HEK293 (cell line): ENCODE results near the gene SLC32A1.

ENCODE experiments used
- CTCF ChIA-PET: fragments of 350-600 bp; formaldehyde crosslinking; extraction: SDS; loops from one replicate; lab custom pipeline; 2021; ENCODE audit warnings: antibody characterized with exemption; lab: Yijun Ruan, JAX
- POLR2A ChIA-PET: fragments of 300-600 bp; formaldehyde crosslinking; extraction: SDS; loops from one replicate; lab custom pipeline; 2020; ENCODE audit warnings: antibody characterized with exemption, inconsistent platforms; lab: Yijun Ruan, JAX
- H3K27ac ChIP-seq: fragments of 200-500 bp; sonication (Bioruptor generic); 2 replicates; pipeline ENCODE4 v1.5.1; 2014; ENCODE audit warnings: low read depth, low read length, control low read depth, inconsistent platforms; ENCODE audit errors: extremely low read depth
- H3K36me3 ChIP-seq, 2 experiments: fragments of 200-500 bp in 1 of 2; sonication (Bioruptor generic) in 1 of 2; 1 replicate in 1 of 2; 2 replicates in 1 of 2; pipeline ENCODE4 v1.5.1; 2014 to 2017; ENCODE audit warnings: inconsistent platforms in 2 of 2, low read length in 2 of 2; ENCODE audit not compliant: control insufficient read depth in 2 of 2, insufficient read depth in 1 of 2
- H3K4me1 ChIP-seq: fragments of 200-500 bp; sonication (Bioruptor generic); 2 replicates; pipeline ENCODE4 v1.5.1; 2014; ENCODE audit warnings: mild to moderate bottlenecking, low read length, inconsistent platforms; ENCODE audit not compliant: control insufficient read depth, insufficient read depth
- H3K4me3 ChIP-seq: 2 replicates; pipeline ENCODE4 v1.5.1; 2011; ENCODE audit warnings: low read depth, mild to moderate bottlenecking, control low read depth, low read length, moderate library complexity
- H3K9me3 ChIP-seq: fragments of 200-500 bp; sonication (Bioruptor generic); 2 replicates; pipeline ENCODE4 v1.5.1; 2014; ENCODE audit warnings: low read depth, low read length, inconsistent platforms; ENCODE audit not compliant: control insufficient read depth, insufficient read depth
- GLIS2 ChIP-seq: fragments of 450-650 bp; formaldehyde crosslinking; IDR thresholded peaks from 2 replicates; pipeline ENCODE4 v1.5.1; 2016; ENCODE audit warnings: missing biosample characterization, missing genetic modification characterization
- MEIS1 ChIP-seq: sonication (generic); formaldehyde crosslinking; IDR thresholded peaks from 2 replicates; pipeline ENCODE4 v1.8.1; 2022; ENCODE audit warnings: missing genetic modification reagents, mild to moderate bottlenecking, borderline replicate concordance
- ZBTB7A ChIP-seq: fragments of 450-650 bp; formaldehyde crosslinking; IDR thresholded peaks from 2 replicates; pipeline ENCODE4 v1.5.1; 2016; ENCODE audit warnings: low read depth, missing biosample characterization, missing genetic modification characterization
- ZEB2 ChIP-seq: fragments of 450-650 bp; formaldehyde crosslinking; IDR thresholded peaks from 2 replicates; pipeline ENCODE4 v1.5.1; 2016; ENCODE audit warnings: missing biosample characterization, missing genetic modification characterization
- ZNF157 ChIP-seq: fragments of 450-650 bp; formaldehyde crosslinking; IDR thresholded peaks from 2 replicates; pipeline ENCODE4 v1.5.1; 2016; ENCODE audit warnings: missing biosample characterization, missing genetic modification characterization
- ZNF16 ChIP-seq: fragments of 450-650 bp; formaldehyde crosslinking; IDR thresholded peaks from 2 replicates; pipeline ENCODE4 v1.5.1; 2016; ENCODE audit warnings: low read depth, missing biosample characterization, missing genetic modification characterization
- ZNF169 ChIP-seq: fragments of 450-650 bp; formaldehyde crosslinking; IDR thresholded peaks from 2 replicates; pipeline ENCODE4 v1.5.1; 2016; ENCODE audit warnings: missing biosample characterization, missing genetic modification characterization
- ZNF202 ChIP-seq: fragments of 450-650 bp; formaldehyde crosslinking; IDR thresholded peaks from 2 replicates; pipeline ENCODE4 v1.5.1; 2016; ENCODE audit warnings: missing biosample characterization, missing genetic modification characterization, borderline replicate concordance
- ZNF214 ChIP-seq: fragments of 450-650 bp; formaldehyde crosslinking; IDR thresholded peaks from 2 replicates; pipeline ENCODE4 v1.5.1; 2017; ENCODE audit warnings: missing biosample characterization, mild to moderate bottlenecking, missing genetic modification characterization, borderline replicate concordance
- ZNF24 ChIP-seq: fragments of 450-650 bp; formaldehyde crosslinking; IDR thresholded peaks from 2 replicates; pipeline ENCODE4 v1.5.1; 2016; ENCODE audit warnings: missing biosample characterization, missing genetic modification characterization
- ZNF324 ChIP-seq: fragments of 450-650 bp; formaldehyde crosslinking; IDR thresholded peaks from 2 replicates; pipeline ENCODE4 v1.5.1; 2016; ENCODE audit warnings: missing biosample characterization, missing genetic modification characterization
- ZNF423 ChIP-seq: fragments of 450-650 bp; formaldehyde crosslinking; IDR thresholded peaks from 2 replicates; pipeline ENCODE4 v1.5.1; 2016; ENCODE audit warnings: missing biosample characterization, missing genetic modification characterization
- ZNF510 ChIP-seq: fragments of 450-650 bp; formaldehyde crosslinking; IDR thresholded peaks from 2 replicates; pipeline ENCODE4 v1.5.1; 2018; ENCODE audit warnings: mild to moderate bottlenecking, missing genetic modification characterization, missing biosample characterization; ENCODE audit not compliant: insufficient replicate concordance
- ZNF530 ChIP-seq: fragments of 450-650 bp; formaldehyde crosslinking; IDR thresholded peaks from 2 replicates; pipeline ENCODE4 v1.5.1; 2016; ENCODE audit warnings: low read depth, missing biosample characterization, missing genetic modification characterization
- ZNF747 ChIP-seq: fragments of 450-650 bp; formaldehyde crosslinking; IDR thresholded peaks from 2 replicates; pipeline ENCODE4 v1.5.1; 2016; ENCODE audit warnings: missing biosample characterization, missing genetic modification characterization
- ZNF76 ChIP-seq: fragments of 450-650 bp; formaldehyde crosslinking; IDR thresholded peaks from 2 replicates; pipeline ENCODE4; 2016; ENCODE audit warnings: low read depth, missing biosample characterization, missing genetic modification characterization, borderline replicate concordance
- TF ChIP-seq, protein P1 (sequence below): fragments of 450-650 bp; formaldehyde crosslinking; IDR thresholded peaks from 2 replicates; pipeline ENCODE4 v1.5.1; 2016; ENCODE audit warnings: missing biosample characterization, missing genetic modification characterization
- TF ChIP-seq, protein P2 (sequence below): fragments of 450-650 bp; formaldehyde crosslinking; IDR thresholded peaks from 2 replicates; pipeline ENCODE4; 2016; ENCODE audit warnings: missing biosample characterization, missing genetic modification characterization
- TF ChIP-seq, protein P3 (sequence below): fragments of 450-650 bp; formaldehyde crosslinking; IDR thresholded peaks from 2 replicates; pipeline ENCODE4 v1.5.1; 2016; ENCODE audit warnings: missing biosample characterization, missing genetic modification characterization
- TF ChIP-seq, protein P4 (sequence below): fragments of 450-650 bp; formaldehyde crosslinking; IDR thresholded peaks from 2 replicates; pipeline ENCODE4 v1.5.1; 2016; ENCODE audit warnings: missing biosample characterization, missing genetic modification characterization

SLC32A1 gene

DNA sequence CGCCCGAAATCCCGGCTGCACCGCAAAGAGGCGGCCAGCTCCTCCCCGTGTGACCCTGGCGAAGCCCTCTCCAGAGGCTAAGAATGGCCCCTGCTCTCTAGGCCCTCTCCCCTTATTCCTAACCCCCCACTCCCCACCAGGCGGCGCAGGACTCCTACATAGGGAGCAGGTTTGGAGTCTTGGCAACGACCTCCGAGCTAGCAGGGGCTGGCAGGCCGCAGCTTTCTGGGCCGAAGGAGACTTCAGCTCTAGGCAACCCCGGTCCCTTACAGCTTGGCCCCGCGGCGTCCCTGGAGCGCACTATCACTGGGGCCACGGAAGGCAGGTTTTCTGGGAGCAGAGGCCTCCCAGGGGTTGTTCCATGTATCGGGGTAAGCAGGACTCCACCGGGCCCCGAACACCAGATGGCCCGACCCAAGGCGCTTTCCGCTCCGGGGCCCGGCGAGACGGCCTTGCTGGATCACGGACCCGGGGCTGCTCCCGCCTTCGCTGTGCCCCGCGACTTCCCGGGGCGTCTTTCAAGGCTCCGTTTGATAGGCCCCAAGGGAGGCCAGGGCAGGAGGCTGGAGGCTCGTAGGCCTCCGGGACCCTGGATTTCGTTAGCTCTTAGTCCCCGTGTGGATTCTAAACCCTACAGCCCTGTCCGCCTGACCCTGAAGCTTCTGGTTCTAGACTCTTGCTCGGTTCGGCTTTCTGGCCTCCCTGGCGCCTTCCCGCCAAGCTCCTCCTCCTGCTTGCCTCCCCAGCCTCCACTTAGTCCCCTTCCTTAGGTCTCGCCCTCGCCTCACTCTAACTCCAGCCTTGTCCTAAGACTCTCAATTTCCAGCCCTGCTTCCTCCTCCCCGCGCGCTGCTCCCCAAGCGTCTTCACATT lies 1.9 kb downstream of the SLC32A1 start:
- Histone ChIP-seq H3K36me3 (no peaks in the 10 kb centered on the region), H3K27ac (no peak overlapping the region), H3K4me1 (0 out of 2 replicates have a peak, but pooled peaks cover 3% of the 10 kb centered on the region), H3K9me3 (no peaks in the 10 kb centered on the region), H3K4me3 (no peak overlapping the region)
- ChIA-PET POLR2A (no interaction called here), CTCF (interaction anchor here (0.5 to 0.7 kb wide), 2 partner anchors 78 to 81 kb away, joined by 3 to 4 read pairs; no protein-coding TSS in a partner anchor)
- TF ChIP-seq ZNF24 (tag by site-specific recombination), result no peak
- TF ChIP-seq, protein P1, sequence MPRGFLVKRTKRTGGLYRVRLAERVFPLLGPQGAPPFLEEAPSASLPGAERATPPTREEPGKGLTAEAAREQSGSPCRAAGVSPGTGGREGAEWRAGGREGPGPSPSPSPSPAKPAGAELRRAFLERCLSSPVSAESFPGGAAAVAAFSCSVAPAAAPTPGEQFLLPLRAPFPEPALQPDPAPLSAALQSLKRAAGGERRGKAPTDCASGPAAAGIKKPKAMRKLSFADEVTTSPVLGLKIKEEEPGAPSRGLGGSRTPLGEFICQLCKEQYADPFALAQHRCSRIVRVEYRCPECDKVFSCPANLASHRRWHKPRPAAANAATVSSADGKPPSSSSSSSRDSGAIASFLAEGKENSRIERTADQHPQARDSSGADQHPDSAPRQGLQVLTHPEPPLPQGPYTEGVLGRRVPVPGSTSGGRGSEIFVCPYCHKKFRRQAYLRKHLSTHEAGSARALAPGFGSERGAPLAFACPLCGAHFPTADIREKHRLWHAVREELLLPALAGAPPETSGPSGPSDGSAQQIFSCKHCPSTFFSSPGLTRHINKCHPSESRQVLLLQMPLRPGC (tag by site-specific recombination), result no peak
- no peak for TF ChIP-seq ZNF16 (tag by site-specific recombination)
- TF ChIP-seq, protein P2, sequence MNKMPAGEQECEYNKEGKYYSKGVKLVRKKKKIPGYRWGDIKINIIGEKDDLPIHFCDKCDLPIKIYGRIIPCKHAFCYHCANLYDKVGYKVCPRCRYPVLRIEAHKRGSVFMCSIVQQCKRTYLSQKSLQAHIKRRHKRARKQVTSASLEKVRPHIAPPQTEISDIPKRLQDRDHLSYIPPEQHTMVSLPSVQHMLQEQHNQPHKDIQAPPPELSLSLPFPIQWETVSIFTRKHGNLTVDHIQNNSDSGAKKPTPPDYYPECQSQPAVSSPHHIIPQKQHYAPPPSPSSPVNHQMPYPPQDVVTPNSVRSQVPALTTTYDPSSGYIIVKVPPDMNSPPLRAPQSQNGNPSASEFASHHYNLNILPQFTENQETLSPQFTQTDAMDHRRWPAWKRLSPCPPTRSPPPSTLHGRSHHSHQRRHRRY (tag by site-specific recombination), result no peak
- TF ChIP-seq ZNF169 (tag by site-specific recombination), result no peak

DNA sequence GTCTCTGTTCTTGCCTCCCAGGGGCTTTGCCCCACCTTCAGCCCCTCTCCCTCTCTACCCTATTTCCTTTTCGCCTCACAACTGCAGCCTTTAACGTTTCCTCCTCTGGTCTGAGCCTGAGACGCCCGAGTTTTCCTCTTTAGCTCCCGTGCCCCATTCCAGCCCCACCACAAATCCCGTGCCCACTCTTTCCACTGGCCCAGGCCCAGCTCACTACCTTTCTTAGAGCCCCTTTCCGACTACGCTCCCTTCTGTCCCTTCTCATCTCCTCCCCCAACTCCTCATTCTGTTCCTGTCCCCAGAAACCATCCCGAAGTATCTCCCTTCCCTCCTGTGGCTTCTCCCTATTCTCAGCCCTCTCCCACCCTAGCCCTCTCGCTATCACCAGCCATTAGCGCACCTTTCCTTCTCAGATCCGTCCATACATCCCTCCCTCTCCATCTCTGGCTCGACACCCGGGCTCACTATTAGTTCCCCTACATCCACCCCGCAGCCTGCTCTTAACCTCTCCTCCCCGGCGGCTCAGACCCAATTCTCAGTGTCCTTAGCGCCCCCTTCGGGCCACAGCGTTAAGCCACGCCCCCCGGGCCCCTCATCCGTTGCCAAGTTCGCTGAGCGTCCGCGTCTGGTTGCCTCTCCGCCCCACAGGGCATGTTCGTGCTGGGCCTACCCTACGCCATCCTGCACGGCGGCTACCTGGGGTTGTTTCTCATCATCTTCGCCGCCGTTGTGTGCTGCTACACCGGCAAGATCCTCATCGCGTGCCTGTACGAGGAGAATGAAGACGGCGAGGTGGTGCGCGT lies 2.7 kb downstream of the SLC32A1 start:
- H3K4me1 ChIP-seq, result 0 out of 2 replicates have a peak, but pooled peaks cover 3% of the 10 kb centered on the region
- POLR2A ChIA-PET, result no interaction called here
- no peaks in the 10 kb centered on the region for H3K36me3 ChIP-seq
- H3K4me3 ChIP-seq, result no peak overlapping the region
- TF ChIP-seq GLIS2, result 0 out of 2 replicates have a peak, but pooled peaks have one; percentile 10
- no peak for TF ChIP-seq ZNF510
- H3K9me3 ChIP-seq, result no peaks in the 10 kb centered on the region
- no peak overlapping the region for H3K27ac ChIP-seq
- CTCF ChIA-PET, result interaction anchor here (0.9 kb wide), 1 partner anchor 24 kb away, joined by 3 read pairs; no protein-coding TSS in a partner anchor

DNA sequence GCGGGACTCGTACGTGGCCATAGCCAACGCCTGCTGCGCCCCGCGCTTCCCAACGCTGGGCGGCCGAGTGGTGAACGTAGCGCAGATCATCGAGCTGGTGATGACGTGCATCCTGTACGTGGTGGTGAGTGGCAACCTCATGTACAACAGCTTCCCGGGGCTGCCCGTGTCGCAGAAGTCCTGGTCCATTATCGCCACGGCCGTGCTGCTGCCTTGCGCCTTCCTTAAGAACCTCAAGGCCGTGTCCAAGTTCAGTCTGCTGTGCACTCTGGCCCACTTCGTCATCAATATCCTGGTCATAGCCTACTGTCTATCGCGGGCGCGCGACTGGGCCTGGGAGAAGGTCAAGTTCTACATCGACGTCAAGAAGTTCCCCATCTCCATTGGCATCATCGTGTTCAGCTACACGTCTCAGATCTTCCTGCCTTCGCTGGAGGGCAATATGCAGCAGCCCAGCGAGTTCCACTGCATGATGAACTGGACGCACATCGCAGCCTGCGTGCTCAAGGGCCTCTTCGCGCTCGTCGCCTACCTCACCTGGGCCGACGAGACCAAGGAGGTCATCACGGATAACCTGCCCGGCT lies 3.4 kb downstream of the SLC32A1 start:
- CTCF ChIA-PET, result interaction anchor here (0.9 kb wide), 1 partner anchor 24 kb away, joined by 3 read pairs; no protein-coding TSS in a partner anchor
- no peak for TF ChIP-seq ZNF157 (tag by site-specific recombination)
- TF ChIP-seq MEIS1, result no peak
- no peak for TF ChIP-seq ZNF423 (tag by site-specific recombination)
- no peak for TF ChIP-seq ZNF530
- TF ChIP-seq ZNF202 (tag by site-specific recombination), result no peak
- TF ChIP-seq, protein P3, sequence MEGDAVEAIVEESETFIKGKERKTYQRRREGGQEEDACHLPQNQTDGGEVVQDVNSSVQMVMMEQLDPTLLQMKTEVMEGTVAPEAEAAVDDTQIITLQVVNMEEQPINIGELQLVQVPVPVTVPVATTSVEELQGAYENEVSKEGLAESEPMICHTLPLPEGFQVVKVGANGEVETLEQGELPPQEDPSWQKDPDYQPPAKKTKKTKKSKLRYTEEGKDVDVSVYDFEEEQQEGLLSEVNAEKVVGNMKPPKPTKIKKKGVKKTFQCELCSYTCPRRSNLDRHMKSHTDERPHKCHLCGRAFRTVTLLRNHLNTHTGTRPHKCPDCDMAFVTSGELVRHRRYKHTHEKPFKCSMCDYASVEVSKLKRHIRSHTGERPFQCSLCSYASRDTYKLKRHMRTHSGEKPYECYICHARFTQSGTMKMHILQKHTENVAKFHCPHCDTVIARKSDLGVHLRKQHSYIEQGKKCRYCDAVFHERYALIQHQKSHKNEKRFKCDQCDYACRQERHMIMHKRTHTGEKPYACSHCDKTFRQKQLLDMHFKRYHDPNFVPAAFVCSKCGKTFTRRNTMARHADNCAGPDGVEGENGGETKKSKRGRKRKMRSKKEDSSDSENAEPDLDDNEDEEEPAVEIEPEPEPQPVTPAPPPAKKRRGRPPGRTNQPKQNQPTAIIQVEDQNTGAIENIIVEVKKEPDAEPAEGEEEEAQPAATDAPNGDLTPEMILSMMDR, result no peak
- TF ChIP-seq ZNF747 (tag by site-specific recombination), result no peak
- TF ChIP-seq, protein P4, sequence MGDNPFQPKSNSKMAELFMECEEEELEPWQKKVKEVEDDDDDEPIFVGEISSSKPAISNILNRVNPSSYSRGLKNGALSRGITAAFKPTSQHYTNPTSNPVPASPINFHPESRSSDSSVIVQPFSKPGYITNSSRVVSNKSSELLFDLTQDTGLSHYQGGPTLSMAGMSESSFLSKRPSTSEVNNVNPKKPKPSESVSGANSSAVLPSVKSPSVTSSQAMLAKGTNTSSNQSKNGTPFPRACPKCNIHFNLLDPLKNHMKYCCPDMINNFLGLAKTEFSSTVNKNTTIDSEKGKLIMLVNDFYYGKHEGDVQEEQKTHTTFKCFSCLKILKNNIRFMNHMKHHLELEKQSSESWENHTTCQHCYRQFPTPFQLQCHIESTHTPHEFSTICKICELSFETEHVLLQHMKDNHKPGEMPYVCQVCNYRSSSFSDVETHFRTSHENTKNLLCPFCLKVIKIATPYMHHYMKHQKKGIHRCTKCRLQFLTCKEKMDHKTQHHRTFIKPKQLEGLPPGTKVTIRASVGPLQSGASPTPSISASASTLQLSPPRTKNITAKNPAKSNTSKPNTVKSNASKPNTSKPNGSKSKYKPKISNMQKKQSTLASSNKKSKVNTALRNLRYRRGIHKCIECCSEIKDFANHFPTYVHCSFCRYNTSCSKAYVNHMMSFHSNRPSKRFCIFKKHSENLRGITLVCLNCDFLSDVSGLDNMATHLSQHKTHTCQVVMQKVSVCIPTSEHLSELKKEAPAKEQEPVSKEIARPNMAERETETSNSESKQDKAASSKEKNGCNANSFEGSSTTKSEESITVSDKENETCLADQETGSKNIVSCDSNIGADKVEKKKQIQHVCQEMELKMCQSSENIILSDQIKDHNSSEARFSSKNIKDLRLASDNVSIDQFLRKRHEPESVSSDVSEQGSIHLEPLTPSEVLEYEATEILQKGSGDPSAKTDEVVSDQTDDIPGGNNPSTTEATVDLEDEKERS, result no peak
- no peak for TF ChIP-seq ZEB2 (tag by site-specific recombination)
- TF ChIP-seq ZNF214 (tag by site-specific recombination), result no peak
- TF ChIP-seq ZBTB7A (tag by site-specific recombination), result no peak
- no peak for TF ChIP-seq ZNF76 (tag by site-specific recombination)
- TF ChIP-seq ZNF324 (tag by site-specific recombination), result no peak
- no peak for TF ChIP-seq ZNF169 (tag by site-specific recombination)

More for the DNA sequence above, 3.4 kb downstream of the SLC32A1 start:
- Histone ChIP-seq H3K36me3 (no peaks in the 10 kb centered on the region), H3K4me1 (0 out of 2 replicates have a peak, but pooled peaks cover 3% of the 10 kb centered on the region), H3K4me3 (no peak overlapping the region), H3K9me3 (no peaks in the 10 kb centered on the region), H3K27ac (no peak overlapping the region)
- POLR2A ChIA-PET, result no interaction called here
